OCI-LY3 (cell line): ENCODE measurements around the gene HLA-DQB1.

Experiments
- H2AFZ ChIP-seq: fragments of 200-600, 300-600 bp; shearing (Covaris generic); 2 replicates; pipeline ENCODE4 v1.6.0; 2014; ENCODE audit warnings: antibody characterized with exemption, low read depth, low read length
- H3K27ac ChIP-seq: fragments of 200-600, 300-600 bp; sonication (generic); 2 replicates; pipeline ENCODE4 v1.5.1; 2014; ENCODE audit warnings: mild to moderate bottlenecking, low read length, moderate library complexity, mixed read lengths
- H3K27me3 ChIP-seq: fragments of 200-600, 300-600 bp; sonication (generic); 2 replicates; pipeline ENCODE4 v1.6.1; 2014; ENCODE audit warnings: low read depth, low read length, mixed read lengths
- H3K36me3 ChIP-seq: fragments of 200-600, 300-600 bp; sonication (generic); replicated peaks from 2 replicates; pipeline ENCODE3; 2014; ENCODE audit warnings: low read depth, low read length, mixed read lengths
- H3K4me1 ChIP-seq: fragments of 300-600, 200-600 bp; sonication (generic); 2 replicates; pipeline ENCODE4 v1.6.1; 2014; ENCODE audit warnings: low read length, mixed read lengths
- H3K4me2 ChIP-seq: fragments of 200-600, 300-600 bp; sonication (generic); 2 replicates; pipeline ENCODE4 v1.6.1; 2014; ENCODE audit warnings: low read length, mixed read lengths
- H3K4me3 ChIP-seq: fragments of 300-600, 200-600 bp; sonication (generic); 2 replicates; pipeline ENCODE4 v1.5.1; 2014; ENCODE audit warnings: antibody characterized with exemption, mild to moderate bottlenecking, low read length, moderate library complexity
- H3K79me2 ChIP-seq: fragments of 300-600, 200-600 bp; shearing (Covaris generic); 2 replicates; pipeline ENCODE4 v1.6.1; 2014; ENCODE audit warnings: mild to moderate bottlenecking, low read length, mixed read lengths
- H3K9ac ChIP-seq: fragments of 300-600, 200-600 bp; shearing (Covaris generic); 2 replicates; pipeline ENCODE4 v1.6.0; 2014; ENCODE audit warnings: mild to moderate bottlenecking, low read length, moderate library complexity
- H3K9me3 ChIP-seq: fragments of 200-600, 300-600 bp; shearing (Covaris generic); 2 replicates; pipeline ENCODE4 v1.6.1; 2014; ENCODE audit warnings: low read length, mixed read lengths; ENCODE audit not compliant: insufficient read depth
- H4K20me1 ChIP-seq: fragments of 200-600, 300-600 bp; sonication (generic); 2 replicates; pipeline ENCODE4 v1.6.1; 2016; ENCODE audit warnings: low read length, mixed read lengths; ENCODE audit not compliant: insufficient read depth
- CTCF ChIP-seq: fragments of 200-600, 300-600 bp; sonication (generic); IDR thresholded peaks from 2 replicates; pipeline ENCODE4 v1.5.1; 2014; ENCODE audit warnings: antibody characterized with exemption, low read length, low read depth
- EZH2phosphoT487 ChIP-seq: fragments of 200-600 bp; shearing (Covaris generic); IDR thresholded peaks from 2 replicates; pipeline ENCODE4 v1.6.1; 2018; ENCODE audit warnings: antibody characterized with exemption, mixed run types, low read depth

HLA-DQB1 gene

GRCh38 chr6:32622545-32623401 is 43.7 kb downstream of the HLA-DQB1 start:
- Histone ChIP-seq H3K79me2 (no peaks in the 10 kb centered on the region), H3K27me3 (no peaks in the 10 kb centered on the region), H3K9ac (peak overlapping the region; percentile 38; the same call in 1 of the 2 replicates), H3K4me1 (peaks cover 43% of the 10 kb centered on the region), H3K4me3 (peak overlapping the region; percentile 55), H2AFZ (no peak overlapping the region), H3K4me2 (peak overlapping the region; percentile 89), H3K9me3 (peaks cover 5% of the 10 kb centered on the region; the same call in 1 of the 2 replicates), H3K27ac (peak overlapping the region; percentile 97), H4K20me1 (no peaks in the 10 kb centered on the region), H3K36me3 (peaks cover 4% of the 10 kb centered on the region)
- TF ChIP-seq CTCF (no peak), EZH2phosphoT487 (no peak)

- TF ChIP-seq CTCF (no peak), EZH2phosphoT487 (no peak)
- Histone ChIP-seq H3K36me3 (peaks cover 4% of the 10 kb centered on the region), H3K4me3 (no peak overlapping the region), H2AFZ (no peak overlapping the region), H3K79me2 (no peaks in the 10 kb centered on the region), H3K4me2 (no peak overlapping the region), H3K4me1 (peaks cover 43% of the 10 kb centered on the region), H3K27me3 (no peaks in the 10 kb centered on the region), H4K20me1 (no peaks in the 10 kb centered on the region), H3K9ac (no peak overlapping the region), H3K9me3 (peaks cover 8% of the 10 kb centered on the region; the same call in 1 of the 2 replicates), H3K27ac (no peak overlapping the region)
Observed at GRCh38 chr6:32621372-32621771, 45.1 kb downstream of the HLA-DQB1 start.

- Histone ChIP-seq H3K9me3 (peaks cover 8% of the 10 kb centered on the region; the same call in 1 of the 2 replicates), H3K27me3 (no peaks in the 10 kb centered on the region), H3K4me1 (peaks cover 16% of the 10 kb centered on the region), H3K4me2 (no peak overlapping the region), H3K79me2 (no peaks in the 10 kb centered on the region), H3K9ac (no peak overlapping the region), H3K4me3 (no peak overlapping the region), H3K36me3 (peaks cover 4% of the 10 kb centered on the region), H4K20me1 (no peaks in the 10 kb centered on the region), H3K27ac (no peak overlapping the region), H2AFZ (no peak overlapping the region)
- TF ChIP-seq CTCF = no peak
- no peak for TF ChIP-seq EZH2phosphoT487
Observed at GRCh38 chr6:32617751-32618150, 48.7 kb downstream of the HLA-DQB1 start.

GRCh38 chr6:32615885-32616532 is 50.4 kb downstream of the HLA-DQB1 start:
- Histone ChIP-seq H3K9me3 (peaks cover 8% of the 10 kb centered on the region; the same call in 1 of the 2 replicates), H3K4me1 (peaks cover 9% of the 10 kb centered on the region; the same call in 1 of the 2 replicates), H3K9ac (no peak overlapping the region), H3K4me2 (no peak overlapping the region), H2AFZ (no peak overlapping the region), H3K36me3 (peaks cover 4% of the 10 kb centered on the region), H3K27me3 (no peaks in the 10 kb centered on the region), H3K4me3 (no peak overlapping the region), H3K79me2 (no peaks in the 10 kb centered on the region), H3K27ac (no peak overlapping the region), H4K20me1 (no peaks in the 10 kb centered on the region)
- no peak for TF ChIP-seq EZH2phosphoT487
- TF ChIP-seq CTCF = no peak
